ENCODE measurements around the gene LYPD8.
"Not testable (repeated sequence)": the region's sequence is repeated elsewhere in the genome, so short reads cannot be mapped to it uniquely, and the experiment has no call there.

LYPD8 gene
- 0 reads per million in 4 donors for total RNA-seq

- no peak for DNase-seq
Observed at GRCh38 chr1:248755517-248755916, at the start of gene LYPD8. Gene LYPD8 (minus strand): TSS chr1:248755759. CDS start chr1:248751081, 4,678 bp downstream.

- no peak for DNase-seq
Observed at GRCh38 chr1:248804771-248805681, 49.5 kb upstream of the LYPD8 start.

GRCh38 chr1:248803501-248803900 is 47.9 kb upstream of the LYPD8 start:
- not testable (repeated sequence) for DNase-seq

- no peak for DNase-seq
Observed at GRCh38 chr1:248802454-248802853, 46.9 kb upstream of the LYPD8 start.

DNA sequence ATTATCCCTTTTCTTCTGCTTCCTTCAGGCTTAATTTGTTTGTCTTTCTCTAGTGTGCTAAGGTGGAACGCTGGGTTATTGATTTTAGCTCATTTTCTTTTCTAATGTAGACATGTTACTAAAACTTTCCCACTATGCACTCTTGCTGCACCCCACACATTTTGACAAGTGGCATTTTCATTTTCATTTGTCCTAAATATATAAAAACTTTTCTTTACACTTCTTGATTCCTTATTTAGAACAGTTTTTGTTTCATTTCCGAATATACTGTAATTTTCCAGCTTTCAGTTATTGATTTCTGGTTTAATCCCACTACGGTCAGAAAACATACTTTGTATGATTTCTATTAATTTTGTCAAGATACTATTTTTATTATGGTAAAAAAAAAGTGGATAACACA is 44.9 kb upstream of the LYPD8 start:
- DNase-seq = no peak

GRCh38 chr1:248798791-248799190 is 43.2 kb upstream of the LYPD8 start:
- DNase-seq = no peak

DNA sequence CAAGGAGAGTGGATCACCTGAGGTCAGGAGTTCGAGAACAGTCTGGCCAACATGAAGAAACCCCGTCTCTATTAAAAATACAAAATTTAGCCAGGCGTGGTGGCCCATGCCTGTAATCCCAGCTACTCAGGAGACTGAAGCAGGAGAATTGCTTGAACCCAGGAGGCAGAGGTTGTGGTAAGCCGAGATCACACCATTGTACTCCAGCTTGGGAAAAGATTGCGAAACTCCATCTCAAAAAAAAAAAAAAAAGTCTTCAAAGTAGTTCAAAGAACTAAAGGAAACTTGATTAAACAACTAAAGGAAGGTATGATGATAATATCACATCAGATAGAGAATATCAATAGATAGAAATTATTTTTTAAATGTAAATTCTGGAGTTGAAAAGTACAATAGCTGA is 39.1 kb upstream of the LYPD8 start:
- not testable (repeated sequence) for DNase-seq

DNA sequence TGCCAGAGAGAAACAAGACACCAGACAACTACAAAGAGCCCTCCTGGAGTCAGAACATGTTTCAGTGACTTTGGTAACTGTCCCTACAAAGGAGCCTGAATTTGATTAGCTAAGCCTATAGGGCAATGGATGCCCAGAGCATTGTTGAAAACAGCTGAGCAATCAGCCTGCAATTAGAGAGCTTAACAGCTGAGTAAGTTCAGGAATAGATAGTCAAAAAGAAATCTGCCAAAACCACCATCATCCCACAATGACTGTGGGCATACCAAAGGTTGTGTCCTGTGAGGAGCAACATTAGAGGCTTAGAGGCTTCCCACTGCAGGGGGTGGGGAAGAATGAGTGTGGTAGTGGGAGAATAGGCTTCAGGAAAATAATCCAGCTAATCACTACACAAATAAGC is 38.0 kb upstream of the LYPD8 start:
- peak in 1 of 5 donors; percentile 83 for DNase-seq

DNA sequence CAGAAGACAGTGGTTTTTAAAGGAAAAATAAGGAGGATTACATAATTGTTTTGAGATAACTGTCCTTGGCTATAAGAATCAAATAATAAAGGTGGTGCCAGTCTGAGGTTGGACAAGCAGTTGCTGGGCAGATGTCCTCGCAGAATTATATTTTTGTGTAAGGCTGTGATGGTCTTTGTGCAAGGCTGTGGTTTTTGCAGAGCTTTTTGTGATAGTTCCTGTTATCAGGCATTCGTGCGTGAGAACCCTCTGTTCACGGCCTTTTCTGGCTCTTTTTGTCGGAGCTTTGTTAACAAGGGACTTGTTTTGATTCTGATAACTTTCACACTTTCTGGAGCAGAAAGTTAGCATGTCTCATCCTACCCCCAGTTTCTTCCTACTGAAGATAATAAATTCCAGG is 36.8 kb upstream of the LYPD8 start:
- no peak for DNase-seq

GRCh38 chr1:248791010-248791409 is 35.5 kb upstream of the LYPD8 start:
- no peak for DNase-seq

DNA sequence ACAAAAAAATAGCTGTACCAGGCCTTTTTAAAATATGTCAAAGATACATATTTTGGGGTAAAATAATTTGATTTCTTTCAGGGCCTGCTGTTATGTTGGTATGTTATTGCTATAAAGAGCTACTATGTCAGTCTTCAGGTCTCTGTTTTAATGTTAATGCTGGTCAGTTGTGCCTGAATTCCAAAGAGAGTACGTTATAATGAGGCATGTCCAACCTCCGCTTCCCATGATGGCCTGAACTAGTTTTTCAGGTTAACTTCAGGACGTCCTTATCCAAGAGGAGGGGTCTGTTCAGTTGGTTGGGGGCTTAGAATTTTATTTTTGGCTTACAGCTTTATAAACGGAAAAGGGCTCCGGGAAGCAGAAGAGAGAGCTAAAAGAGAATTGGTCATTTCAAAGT is 34.9 kb upstream of the LYPD8 start:
- DNase-seq = no peak

GRCh38 chr1:248789337-248789736 is 33.8 kb upstream of the LYPD8 start:
- not testable (repeated sequence) for DNase-seq

DNA sequence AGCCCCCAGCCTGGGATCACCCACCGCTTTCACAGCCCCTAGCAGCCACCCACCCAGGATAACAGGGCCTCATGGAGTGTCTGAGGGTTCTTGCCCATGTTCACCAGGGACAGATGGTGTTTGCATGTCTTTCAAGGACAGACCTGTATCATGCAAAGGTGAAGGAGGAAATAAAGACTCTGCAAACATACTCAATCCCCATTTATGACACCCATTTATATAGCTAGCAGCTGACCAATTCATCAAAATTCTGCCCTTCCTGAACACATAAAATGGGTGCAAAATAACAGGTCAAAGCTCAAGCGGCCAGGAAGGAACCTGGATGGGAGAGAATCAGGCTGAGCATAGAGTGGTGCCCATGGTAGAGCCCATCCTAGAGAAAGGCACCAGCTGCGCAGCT is 32.8 kb upstream of the LYPD8 start:
- no peak for DNase-seq

DNA sequence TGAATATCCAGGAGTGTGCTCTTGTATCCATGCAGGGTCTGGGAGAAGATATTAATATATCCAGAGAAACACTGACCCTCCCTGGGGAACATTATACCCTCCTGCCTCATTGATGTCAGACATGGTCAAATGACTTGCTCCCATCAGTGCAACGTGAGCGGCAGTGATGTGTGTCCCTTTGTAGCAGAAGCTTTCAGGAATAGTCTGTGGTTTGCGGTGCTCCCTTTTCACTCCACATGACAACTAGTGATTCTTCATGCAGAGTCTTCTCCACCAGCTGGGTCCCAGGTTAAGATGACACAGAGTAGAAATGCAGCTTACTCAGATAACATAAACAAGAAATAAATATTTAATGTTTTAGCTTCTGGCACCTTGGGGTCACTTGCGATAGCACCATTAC is 31.9 kb upstream of the LYPD8 start:
- DNase-seq = no peak

DNA sequence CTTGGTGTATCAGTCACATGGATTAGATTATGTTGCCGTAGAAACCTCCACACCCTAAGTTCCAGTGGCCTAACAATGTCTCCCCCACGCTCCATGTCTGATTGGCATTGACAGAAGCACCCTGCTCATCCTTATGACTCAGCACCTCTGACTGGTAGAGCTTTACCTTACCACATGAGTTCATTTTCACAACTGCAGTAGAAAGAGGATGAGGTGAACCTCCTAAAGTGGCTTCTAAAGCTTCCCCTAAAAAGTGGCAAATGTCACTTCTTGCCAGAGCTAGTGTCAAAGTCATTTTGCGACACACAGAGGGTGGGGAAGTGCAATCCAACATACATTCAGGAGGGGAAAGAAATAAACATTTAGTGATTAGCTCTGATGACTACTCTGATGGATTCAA is 30.6 kb upstream of the LYPD8 start:
- peak in 1 of 5 donors; percentile 49 for DNase-seq

GRCh38 chr1:248783367-248783766 is 27.8 kb upstream of the LYPD8 start:
- no peak for DNase-seq

- no peak for DNase-seq
Observed at GRCh38 chr1:248782416-248783141, 27.0 kb upstream of the LYPD8 start.

- DNase-seq = no peak
Observed at GRCh38 chr1:248779350-248779749, 23.8 kb upstream of the LYPD8 start.

DNA sequence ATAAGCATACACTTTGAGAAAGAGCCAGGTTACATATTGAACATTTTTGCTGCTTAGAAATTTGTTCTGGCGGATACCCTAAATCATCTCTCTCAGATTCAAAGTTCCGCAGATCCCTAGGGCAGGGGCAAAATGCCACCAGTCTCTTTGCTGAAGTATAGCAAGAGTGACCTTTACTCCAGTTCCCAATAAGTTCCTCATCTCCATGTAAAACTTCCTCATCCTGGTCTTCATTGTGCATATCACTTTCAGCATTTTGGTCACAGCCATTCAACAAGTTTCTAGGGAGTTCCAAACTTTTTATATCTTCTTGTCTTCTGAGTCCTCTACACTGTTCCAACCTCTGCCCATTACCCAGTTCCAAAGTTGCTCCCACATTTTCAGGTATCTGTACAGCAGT is 23.3 kb upstream of the LYPD8 start:
- DNase-seq = no peak

DNA sequence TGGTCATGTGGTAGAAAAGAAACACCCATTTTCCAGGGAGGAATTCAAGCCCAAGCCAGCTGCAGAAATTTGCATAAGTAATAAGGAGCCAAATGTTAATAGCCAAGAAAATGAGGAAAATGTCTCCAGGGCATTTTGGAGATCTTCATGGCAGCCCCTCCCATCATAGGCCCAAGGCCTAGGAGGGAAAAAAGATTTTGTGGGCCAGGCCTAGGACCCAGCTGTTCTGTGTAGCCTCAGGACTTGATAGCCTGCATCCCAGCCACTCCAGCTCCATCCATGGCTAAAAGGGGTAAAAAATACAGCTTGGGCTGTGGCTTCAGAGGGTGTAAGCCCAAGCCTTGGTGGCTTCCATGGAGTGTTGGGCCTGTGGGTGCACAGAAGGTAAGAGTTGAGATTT is 21.4 kb upstream of the LYPD8 start:
- DNase-seq = no peak

DNA sequence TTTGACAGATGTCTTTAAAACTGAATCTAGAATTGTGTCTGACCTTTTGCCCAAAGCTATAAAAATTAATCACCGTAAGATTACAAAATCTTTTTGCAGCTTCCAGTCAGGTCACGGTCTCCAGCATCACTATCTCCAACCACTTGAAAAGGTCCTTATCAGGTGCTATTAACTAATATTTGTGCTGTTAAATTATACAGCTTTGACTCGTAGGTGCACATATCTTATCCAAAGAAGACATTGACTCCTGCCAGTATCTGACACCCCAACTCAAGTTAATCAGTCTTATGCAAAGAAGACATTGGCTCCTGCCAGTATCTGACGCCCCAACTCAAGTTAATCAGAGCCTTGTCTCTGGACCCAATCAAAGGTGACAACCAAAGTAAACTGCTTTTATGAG is 19.9 kb upstream of the LYPD8 start:
- no peak for DNase-seq

DNA sequence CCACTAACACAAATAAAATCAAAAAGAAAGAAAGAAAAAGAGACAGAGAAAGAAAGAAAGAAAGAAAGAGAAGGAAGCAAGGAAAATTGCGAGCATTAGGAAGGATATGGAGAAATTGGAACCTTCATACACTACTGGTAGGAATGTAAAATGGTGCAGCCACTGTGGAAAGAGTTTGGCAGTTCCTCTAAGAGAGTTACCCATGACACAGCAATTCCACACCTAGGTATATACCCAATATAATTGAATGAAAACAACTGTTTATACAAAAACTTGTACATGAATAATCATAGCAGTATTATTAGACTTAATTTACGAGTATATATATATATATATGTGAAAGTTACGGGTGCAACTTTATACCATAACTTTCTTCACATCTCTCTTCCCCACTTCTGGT is 4.1 kb upstream of the LYPD8 start:
- DNase-seq = no peak

GRCh38 chr1:248758352-248758751 is 2.8 kb upstream of the LYPD8 start:
- no peak for DNase-seq

- no peak for DNase-seq
Observed at GRCh38 chr1:248757784-248758195, 2.2 kb upstream of the LYPD8 start.

Data from T-helper 1 cell (primary cell).